Psoas muscle (tissue), 8 donors: ENCODE measurements around the gene APOA5. TPM values are rescaled to one million over a fixed set of nuclear protein-coding genes. Genes with fewer than 3 reads are reported as not detected.
"Not testable (repeated sequence)": the region's sequence is repeated elsewhere in the genome, so short reads cannot be mapped to it uniquely, and the experiment has no call there.

Experiments
- ATAC-seq, 4 donors: fragments of 200-7000 bp; cut with Tn5 transposase; one replicate each; pipeline ENCODE4 v1.9.1; 2020; ENCODE audit warnings: moderate library complexity in 3 of 4, mild to moderate bottlenecking in 2 of 4
- DNase-seq, 2 donors: peaks; one replicate each; pipeline ENCODE4 v3.0.0-alpha.2; 2020
- H3K27ac ChIP-seq: fragments of 200-600 bp; one replicate; pipeline ENCODE4 v1.8.0; 2022
- H3K27me3 ChIP-seq, 3 donors: fragments of 200-600 bp in 1 of 3; one replicate each; pipeline versions ENCODE4 v1.6.1 to v1.8.0; 2013 to 2022; ENCODE audit warnings: low read length in 2 of 3, mild to moderate bottlenecking in 2 of 3, moderate library complexity in 1 of 3; ENCODE audit not compliant: insufficient read depth in 3 of 3
- H3K36me3 ChIP-seq, 2 donors: fragments of 200-600 bp in 1 of 2; one replicate each; pipeline versions ENCODE4 v1.6.1 to v1.8.0; 2013 to 2022; ENCODE audit warnings: low read depth in 1 of 2, mild to moderate bottlenecking in 1 of 2, moderate library complexity in 1 of 2; ENCODE audit not compliant: insufficient read depth in 1 of 2
- H3K4me1 ChIP-seq: fragments of 200-600 bp; one replicate; pipeline ENCODE4 v1.8.0; 2022
- H3K4me3 ChIP-seq: fragments of 200-600 bp; one replicate; pipeline ENCODE4 v1.8.0; 2022; ENCODE audit warnings: mild to moderate bottlenecking
- H3K9me3 ChIP-seq: fragments of 200-600 bp; one replicate; pipeline ENCODE4 v1.8.0; 2022
- WGBS, 3 donors: extraction: QIAGEN DNeasy Blood & Tissue Kit; methylation state at CpG; one replicate each; pipeline versions ENCODE4 v1.1.6 to v1.1.7; 2013; 5-methylcytosine and 5-hydroxymethylcytosine counted together
- intact Hi-C, 2 donors: fragments of 100-400 bp; cut with DNase I; formaldehyde crosslinking; loops; one replicate each; pipeline versions ENCODE4 v1.11.0 to v1.14.2; 2022
- polyA plus RNA-seq, 3 donors: library from polyadenylated mRNA; stranded (reverse); fragments of 200-250 nt; gene quantifications; one replicate each; pipeline ENCODE4 v1.2.3, GENCODE V29; 2013
- total RNA-seq, 4 donors: library from RNA; stranded (reverse); fragmentation: NEBNext Ultra II Directional in 2 of 4; extraction: Animal tissue kit (Norgen Biotek cat#: 25700) in 2 of 4; gene quantifications; one replicate each; pipeline versions ENCODE4 v1.2.1 to v1.2.4, GENCODE V29; 2021 to 2023
- TF ChIP-seq, protein P1 (sequence below): fragments of 200-600 bp; IDR thresholded peaks from one replicate; pipeline ENCODE4 v1.8.0; 2022; ENCODE audit warnings: antibody characterized with exemption
- donor health status: healthy with polysubstance abuse.
- donor health status: DM: no; HTN: no; CAD: no; lungs with moderate emphysema.
- donor health status: Bipolar disorder and iron deficiency.
- donor health status: healthy.
- donor health status: DM: yes; HTN: yes; CAD: no.
- donor health status: DM: no; HTN: no; CAD: no.
- donor health status: DM: no; HTN: no; CAD: no.
- donor health status: DM: yes; HTN: yes; CAD: no.

The APOA5 gene
- total and polyA plus RNA-seq, 7 donors = 0.05 TPM; not detected in 6

GRCh38 chr11:116837231-116838091, 45.8 kb upstream of the APOA5 start, which contains the start of gene APOA1:
Gene APOA1, minus strand, starts transcription at chr11:116837622. Its CDS starts 235 bp downstream, at chr11:116837387.
- TF ChIP-seq, protein P1, sequence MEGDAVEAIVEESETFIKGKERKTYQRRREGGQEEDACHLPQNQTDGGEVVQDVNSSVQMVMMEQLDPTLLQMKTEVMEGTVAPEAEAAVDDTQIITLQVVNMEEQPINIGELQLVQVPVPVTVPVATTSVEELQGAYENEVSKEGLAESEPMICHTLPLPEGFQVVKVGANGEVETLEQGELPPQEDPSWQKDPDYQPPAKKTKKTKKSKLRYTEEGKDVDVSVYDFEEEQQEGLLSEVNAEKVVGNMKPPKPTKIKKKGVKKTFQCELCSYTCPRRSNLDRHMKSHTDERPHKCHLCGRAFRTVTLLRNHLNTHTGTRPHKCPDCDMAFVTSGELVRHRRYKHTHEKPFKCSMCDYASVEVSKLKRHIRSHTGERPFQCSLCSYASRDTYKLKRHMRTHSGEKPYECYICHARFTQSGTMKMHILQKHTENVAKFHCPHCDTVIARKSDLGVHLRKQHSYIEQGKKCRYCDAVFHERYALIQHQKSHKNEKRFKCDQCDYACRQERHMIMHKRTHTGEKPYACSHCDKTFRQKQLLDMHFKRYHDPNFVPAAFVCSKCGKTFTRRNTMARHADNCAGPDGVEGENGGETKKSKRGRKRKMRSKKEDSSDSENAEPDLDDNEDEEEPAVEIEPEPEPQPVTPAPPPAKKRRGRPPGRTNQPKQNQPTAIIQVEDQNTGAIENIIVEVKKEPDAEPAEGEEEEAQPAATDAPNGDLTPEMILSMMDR = no peak
- ATAC-seq (no peak), DNase-seq (no peak)
- Histone ChIP-seq H3K27me3 (no peaks in the 10 kb centered on the region), H3K9me3 (no peaks in the 10 kb centered on the region), H3K27ac (no peak within 1 kb of the TSS), H3K36me3 (no peaks in the 10 kb centered on the region), H3K4me3 (no peak within 1 kb of the TSS), H3K4me1 (peaks cover 9% of the 10 kb centered on the region)
- WGBS, 3 donors = 81 to 89% (median 86%) methylated on average over 19 of the region's 19 CpGs
- intact Hi-C loops = loop anchor here in 1 of 2 donors (5.0 kb wide), 1 partner anchor 45 kb away; the partner anchor contains the start of gene APOA5

DNA sequence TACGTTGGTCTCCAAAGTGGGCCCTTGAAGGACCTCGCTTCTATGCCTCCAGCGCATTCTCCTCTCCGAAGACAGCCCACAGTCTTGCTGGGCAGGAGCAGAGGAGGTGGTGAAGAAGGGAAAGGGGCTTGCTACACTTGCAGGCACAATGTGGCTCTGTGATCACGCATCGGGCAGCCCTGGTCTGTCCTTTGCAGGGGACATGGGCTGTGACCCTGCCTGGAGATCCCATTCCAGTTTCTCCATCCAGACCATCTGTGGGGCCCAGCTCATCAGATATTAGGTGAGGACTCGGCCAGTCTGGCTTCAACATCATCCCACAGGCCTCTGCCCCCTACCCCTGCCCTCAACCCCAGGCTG, 44.9 kb upstream of the APOA5 start:
- no peaks in the 10 kb centered on the region for H3K27me3 ChIP-seq
- no peak for ATAC-seq
- TF ChIP-seq, protein P1 = no peak
- DNase-seq = no peak
- H3K4me1 ChIP-seq = peaks cover 9% of the 10 kb centered on the region
- H3K36me3 ChIP-seq = no peaks in the 10 kb centered on the region
- no peaks in the 10 kb centered on the region for H3K9me3 ChIP-seq
- H3K4me3 ChIP-seq = no peak overlapping the region
- WGBS, 3 donors = 91 to 93% (median 91%) methylated on average over 6 to 7 of the region's 7 CpGs
- intact Hi-C loops = loop anchor here in 1 of 2 donors (5.0 kb wide), 1 partner anchor 44 kb away; the partner anchor contains the start of gene APOA5
- H3K27ac ChIP-seq = no peak overlapping the region

GRCh38 chr11:116835791-116836631, 44.3 kb upstream of the APOA5 start:
- Histone ChIP-seq H3K27ac (peak overlapping the region; percentile 51), H3K4me1 (peaks cover 9% of the 10 kb centered on the region), H3K9me3 (no peaks in the 10 kb centered on the region), H3K36me3 (no peaks in the 10 kb centered on the region), H3K27me3 (no peaks in the 10 kb centered on the region), H3K4me3 (peak overlapping the region; percentile 48)
- WGBS, 3 donors = 12 to 16% (median 13%) methylated on average over 54 to 57 of the region's 57 CpGs
- ATAC-seq = peak; percentile 87 to 95 (median 88)
- intact Hi-C loops = loop anchor here (1.0 to 5.0 kb wide), 2 partner anchors 44 to 45 kb away; partner anchors contain the start of gene APOA5 (in 2 of the 2)
- DNase-seq = peak; percentile 87 to 94
- TF ChIP-seq, protein P1 = peak; percentile 60

DNA sequence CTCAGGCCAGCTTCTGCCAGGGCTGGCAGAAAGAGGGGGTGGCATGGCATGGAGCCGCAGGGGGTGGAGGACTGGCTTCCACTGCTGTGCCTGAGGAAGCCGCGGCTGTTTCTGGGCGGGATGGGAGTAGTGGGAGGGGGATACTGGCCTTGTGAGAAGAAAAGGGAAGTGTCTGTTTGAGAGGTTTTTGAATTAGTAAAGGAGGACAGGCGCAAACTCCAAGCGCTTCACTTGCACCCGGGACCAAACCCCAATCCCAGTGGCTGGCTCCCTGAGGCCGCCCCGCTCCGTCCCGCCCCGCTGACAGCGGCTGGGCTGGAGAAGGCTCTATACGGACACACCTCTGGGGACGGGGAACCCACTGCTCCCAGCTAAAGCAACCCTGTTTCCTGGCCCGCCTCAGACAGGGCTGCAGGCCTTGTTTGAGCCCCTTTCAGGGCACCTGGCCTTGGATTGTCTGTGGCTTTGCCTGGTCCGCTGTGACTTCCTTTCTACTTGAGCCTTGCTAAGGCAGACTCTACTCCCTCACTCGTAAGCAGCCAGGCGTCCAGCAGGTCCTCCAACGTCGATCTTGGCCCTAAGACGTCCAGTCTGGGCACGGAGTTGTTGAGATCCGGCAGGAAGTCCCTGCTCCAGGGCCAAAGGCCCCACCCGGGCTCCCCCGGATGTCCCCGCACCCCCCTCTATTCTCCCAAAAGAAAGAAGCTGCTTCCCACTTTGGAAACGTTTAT, 43.5 kb upstream of the APOA5 start:
- Histone ChIP-seq H3K4me3 (peak overlapping the region; percentile 48), H3K9me3 (no peaks in the 10 kb centered on the region), H3K27me3 (no peaks in the 10 kb centered on the region), H3K27ac (peak overlapping the region; percentile 51), H3K36me3 (no peaks in the 10 kb centered on the region), H3K4me1 (peaks cover 9% of the 10 kb centered on the region)
- DNase-seq = peak in 1 of 2 donors; percentile 37
- WGBS, 3 donors = 38 to 46% (median 45%) methylated on average over 24 to 28 of the region's 28 CpGs
- peak in 3 of 4 donors; percentile 14 to 36 (median 26) for ATAC-seq
- intact Hi-C loops = loop anchor here (1.0 to 5.0 kb wide), 2 partner anchors 43 to 44 kb away; partner anchors contain the start of gene APOA5 (in 2 of the 2)
- TF ChIP-seq, protein P1 = no peak

DNA sequence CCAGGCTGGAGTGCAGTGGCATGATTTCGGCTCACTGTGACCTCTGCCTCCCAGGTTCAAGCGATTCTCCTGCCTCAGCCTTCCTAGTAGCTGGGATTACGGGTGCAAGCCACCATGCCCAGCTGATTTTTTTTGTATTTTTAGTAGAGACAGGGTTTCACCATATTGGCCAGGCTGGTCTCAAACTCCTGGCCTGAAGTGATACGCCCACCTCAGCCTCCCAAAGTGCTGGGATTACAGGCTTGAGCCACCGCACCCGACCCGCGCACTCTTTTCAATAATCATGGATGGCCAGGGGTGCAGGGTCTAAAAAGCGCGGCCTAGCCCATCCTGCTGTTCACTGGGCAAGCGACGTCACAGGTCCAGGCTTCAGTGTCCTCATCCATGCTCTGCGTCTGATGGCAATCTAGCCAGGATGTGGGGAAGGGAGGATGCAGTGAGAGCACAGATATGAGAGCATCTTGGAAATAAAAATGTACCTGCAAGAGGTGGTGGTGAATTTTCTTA, 42.9 kb upstream of the APOA5 start:
- not testable (repeated sequence) for H3K36me3 ChIP-seq, H3K4me3 ChIP-seq, ATAC-seq, H3K27ac ChIP-seq, H3K27me3 ChIP-seq, H3K9me3 ChIP-seq, H3K4me1 ChIP-seq
- DNase-seq = peak in 1 of 2 donors; percentile 43
- intact Hi-C loops = loop anchor here (1.0 to 5.0 kb wide), 2 partner anchors 42 to 43 kb away; partner anchors contain the start of gene APOA5 (in 2 of the 2)
- WGBS, 3 donors = 79 to 84% (median 81%) methylated on average over 13 of the region's 13 CpGs
